H1 (cell line): Measurements from ENCODE around the gene POLL. TPM values are rescaled to one million over a fixed set of nuclear protein-coding genes. Genes with fewer than 3 reads are reported as not detected.

Source experiments
- CTCF ChIA-PET: fragments of 300-600 bp; sonication (Branson Sonifier 250); formaldehyde crosslinking; loops from one replicate; lab custom pipeline; 2021; ENCODE audit not compliant: partially characterized antibody; lab: Charles Lee
- POLR2A ChIA-PET: fragments of 300-600 bp; sonication (Branson Sonifier 250); formaldehyde crosslinking; loops from one replicate; lab custom pipeline; 2021; ENCODE audit warnings: inconsistent platforms; ENCODE audit not compliant: partially characterized antibody; lab: Charles Lee
- DNase-seq, 2 experiments: peaks; one replicate each; pipeline versions ENCODE4 v3.0.0 to v3.0.0-alpha.2; 2010 to 2022; ENCODE audit warnings: low spot score in 2 of 2, low read depth in 1 of 2, mixed read lengths in 1 of 2
- FAIRE-seq: peaks from 2 replicates; lab custom pipeline; 2011; peaks lifted over from hg19 to GRCh38; lab: Jason Lieb, UNC
- H2AFZ ChIP-seq: 2 replicates; pipeline ENCODE4 v1.8.1; 2012; ENCODE audit warnings: low read length, inconsistent platforms
- H2AK5ac ChIP-seq: 2 replicates; pipeline ENCODE4 v1.6.1; 2013; ENCODE audit warnings: low read depth, low read length
- H2BK120ac ChIP-seq: replicated peaks from 2 replicates; pipeline ENCODE3; 2013; ENCODE audit warnings: low read depth, low read length, inconsistent platforms
- H2BK12ac ChIP-seq: 2 replicates; pipeline ENCODE4 v1.6.1; 2013; ENCODE audit warnings: low read depth, low read length
- H2BK15ac ChIP-seq: 2 replicates; pipeline ENCODE4 v1.6.1; 2013; ENCODE audit warnings: low read length
- H2BK20ac ChIP-seq: 2 replicates; pipeline ENCODE4 v1.6.1; 2013; ENCODE audit warnings: low read length
- H2BK5ac ChIP-seq: 2 replicates; pipeline ENCODE4 v1.6.1; 2013; ENCODE audit warnings: low read depth, low read length
- H3K14ac ChIP-seq: 2 replicates; pipeline ENCODE4 v1.6.1; 2013; ENCODE audit warnings: inconsistent platforms; ENCODE audit not compliant: insufficient read length
- H3K18ac ChIP-seq: 2 replicates; pipeline ENCODE4 v1.6.1; 2013; ENCODE audit warnings: low read length; ENCODE audit errors: extremely low read depth
- H3K23ac ChIP-seq: 2 replicates; pipeline ENCODE4 v1.6.1; 2013; ENCODE audit warnings: inconsistent platforms; ENCODE audit not compliant: insufficient read length
- H3K23me2 ChIP-seq: 2 replicates; pipeline ENCODE4 v1.6.1; 2013; ENCODE audit warnings: low read depth, low read length
- H3K27ac ChIP-seq: 2 replicates; pipeline ENCODE4 v1.6.1; 2011; ENCODE audit warnings: low read depth, low read length, inconsistent platforms
- H3K27me3 ChIP-seq, 4 experiments: replicated peaks in 1 of 4; 1 replicate in 1 of 4; 2 replicates in 3 of 4; pipeline versions ENCODE4 v1.6.1 to v1.8.1; 2011 to 2013; ENCODE audit warnings: low read length in 3 of 4, mild to moderate bottlenecking in 3 of 4, inconsistent platforms in 2 of 4, mixed read lengths in 2 of 4, moderate library complexity in 1 of 4; ENCODE audit not compliant: control insufficient read depth in 3 of 4, insufficient read depth in 3 of 4; ENCODE audit errors: extremely low read depth in 1 of 4
- H3K36me3 ChIP-seq, 4 experiments: 2 replicates each; pipeline versions ENCODE4 v1.6.1 to v1.8.1; 2011 to 2013; ENCODE audit warnings: mild to moderate bottlenecking in 4 of 4, low read length in 3 of 4, moderate library complexity in 2 of 4, control low read depth in 1 of 4, inconsistent platforms in 1 of 4; ENCODE audit not compliant: insufficient read depth in 4 of 4, control insufficient read depth in 2 of 4
- H3K4ac ChIP-seq: replicated peaks from 2 replicates; pipeline ENCODE3; 2013; ENCODE audit warnings: low read length, low read depth, mixed read lengths, inconsistent platforms; ENCODE audit not compliant: insufficient read length
- H3K4me1 ChIP-seq, 4 experiments: replicated peaks in 1 of 4; 1 replicate in 1 of 4; 2 replicates in 3 of 4; pipeline versions ENCODE4 v1.6.1 to v1.8.1; 2011 to 2013; ENCODE audit warnings: low read length in 3 of 4, inconsistent platforms in 2 of 4, mixed read lengths in 1 of 4; ENCODE audit not compliant: insufficient read depth in 4 of 4, control insufficient read depth in 3 of 4
- H3K4me2 ChIP-seq, 2 experiments: 2 replicates each; pipeline versions ENCODE4 v1.6.1 to v1.8.1; 2011 to 2013; ENCODE audit warnings: low read depth in 2 of 2, low read length in 2 of 2, control low read depth in 1 of 2, inconsistent platforms in 1 of 2, mild to moderate bottlenecking in 1 of 2; ENCODE audit not compliant: insufficient read depth in 1 of 2
- H3K4me3 ChIP-seq, 4 experiments: fragments of 200-600, 300-600 bp in 1 of 4; sonication (generic), shearing (Covaris generic), sonication (Bioruptor Twin) in 1 of 4; 2 replicates each; pipeline versions ENCODE4 v1.5.1 to v1.8.1; 2011 to 2016; ENCODE audit warnings: low read length in 4 of 4, low read depth in 3 of 4, control low read depth in 2 of 4, inconsistent platforms in 2 of 4, mild to moderate bottlenecking in 2 of 4, mixed read lengths in 1 of 4, moderate library complexity in 1 of 4; ENCODE audit not compliant: insufficient read depth in 2 of 4; ENCODE audit errors: extremely low read depth in 1 of 4
- H3K56ac ChIP-seq: replicated peaks from 2 replicates; pipeline ENCODE3; 2013; ENCODE audit warnings: low read depth, mild to moderate bottlenecking, mixed read lengths, low read length, inconsistent platforms; ENCODE audit not compliant: insufficient read length
- H3K79me1 ChIP-seq: 2 replicates; pipeline ENCODE4 v1.6.1; 2013; ENCODE audit warnings: low read depth, low read length, control low read depth
- H3K79me2 ChIP-seq, 2 experiments: 2 replicates each; pipeline versions ENCODE4 v1.6.1 to v1.8.1; 2012 to 2013; ENCODE audit warnings: low read length in 2 of 2, mild to moderate bottlenecking in 2 of 2, inconsistent platforms in 1 of 2; ENCODE audit not compliant: insufficient read depth in 2 of 2, control insufficient read depth in 1 of 2
- H3K9ac ChIP-seq, 4 experiments: replicated peaks in 1 of 4; 1 replicate in 1 of 4; 2 replicates in 3 of 4; pipeline versions ENCODE4 v1.6.1 to v1.8.1; 2011 to 2013; ENCODE audit warnings: low read depth in 3 of 4, low read length in 3 of 4, control low read depth in 2 of 4, mild to moderate bottlenecking in 2 of 4, moderate library complexity in 2 of 4, inconsistent platforms in 1 of 4; ENCODE audit errors: extremely low read depth in 1 of 4
- H3K9me3 ChIP-seq, 2 experiments: 2 replicates each; pipeline versions ENCODE4 v1.6.1 to v1.8.1; 2012 to 2013; ENCODE audit warnings: mild to moderate bottlenecking in 2 of 2, moderate library complexity in 2 of 2, control low read depth in 1 of 2, inconsistent platforms in 1 of 2, low read depth in 1 of 2, low read length in 1 of 2, mixed read lengths in 1 of 2; ENCODE audit not compliant: insufficient read depth in 2 of 2
- H4K20me1 ChIP-seq, 2 experiments: replicated peaks in 1 of 2; 2 replicates each; pipeline versions ENCODE3 to v1.8.1; 2011 to 2013; ENCODE audit warnings: inconsistent platforms in 2 of 2, low read length in 2 of 2, mild to moderate bottlenecking in 1 of 2; ENCODE audit not compliant: insufficient read depth in 2 of 2, control insufficient read depth in 1 of 2
- H4K5ac ChIP-seq: 2 replicates; pipeline ENCODE4 v1.6.1; 2013; ENCODE audit warnings: low read length, low read depth, mixed read lengths, inconsistent platforms; ENCODE audit not compliant: insufficient read length
- H4K8ac ChIP-seq: 2 replicates; pipeline ENCODE4 v1.8.0; 2013; ENCODE audit warnings: mild to moderate bottlenecking, moderate library complexity, low read length, inconsistent platforms; ENCODE audit not compliant: insufficient read depth; ENCODE audit errors: extremely low read depth
- H4K91ac ChIP-seq: replicated peaks from 2 replicates; pipeline ENCODE3; 2013; ENCODE audit warnings: low read length, mixed read lengths, inconsistent platforms; ENCODE audit not compliant: insufficient read length
- EGR1 ChIP-seq: IDR thresholded peaks from 2 replicates; pipeline ENCODE4 v1.6.1; 2011; ENCODE audit warnings: low read depth, low read length, borderline replicate concordance
- GTF2F1 ChIP-seq: IDR thresholded peaks from 2 replicates; pipeline ENCODE4 v1.6.1; 2012; ENCODE audit warnings: low read depth, low read length, improper control_type of control experiment, borderline replicate concordance
- HDAC2 ChIP-seq, 2 experiments: fragments of 300-600 bp in 1 of 2; sonication (generic) in 1 of 2; IDR thresholded peaks; 2 replicates each; pipeline ENCODE4 v1.6.1; 2011 to 2012; ENCODE audit warnings: low read depth in 2 of 2, low read length in 2 of 2, mild to moderate bottlenecking in 2 of 2, moderate library complexity in 2 of 2, borderline replicate concordance in 1 of 2, inconsistent platforms in 1 of 2
- JUN ChIP-seq: IDR thresholded peaks from 2 replicates; pipeline ENCODE4 v1.6.1; 2011; ENCODE audit warnings: low read depth, mild to moderate bottlenecking, improper control_type of control experiment, low read length
- RBBP5 ChIP-seq: IDR thresholded peaks from 2 replicates; pipeline ENCODE4 v1.7.1; 2012; ENCODE audit warnings: low read depth, mild to moderate bottlenecking, inconsistent platforms, low read length, moderate library complexity, borderline replicate concordance
- RFX5 ChIP-seq: IDR thresholded peaks from 2 replicates; pipeline ENCODE4 v1.6.1; 2011; ENCODE audit warnings: low read depth, low read length, improper control_type of control experiment, borderline replicate concordance
- RNF2 ChIP-seq: fragments of 200-900, 300-1000 bp; sonication (generic); IDR thresholded peaks from 2 replicates; pipeline ENCODE4 v1.7.1; 2016; ENCODE audit warnings: borderline replicate concordance, low read depth, mild to moderate bottlenecking, antibody characterized with exemption, low read length; ENCODE audit not compliant: poor library complexity, severe bottlenecking; ENCODE audit errors: missing control alignments
- RXRA ChIP-seq: IDR thresholded peaks from 2 replicates; pipeline ENCODE4 v1.6.1; 2011; ENCODE audit warnings: low read depth, mild to moderate bottlenecking, low read length, moderate library complexity; ENCODE audit not compliant: insufficient read depth
- SIRT6 ChIP-seq: IDR thresholded peaks from one replicate; pipeline ENCODE4 v1.7.1; 2012; ENCODE audit warnings: low read length, inconsistent platforms
- SP1 ChIP-seq: IDR thresholded peaks from 2 replicates; pipeline ENCODE4 v1.6.1; 2011; ENCODE audit warnings: low read depth, low read length
- WGBS, 2 experiments: shearing (Covaris generic) in 1 of 2; methylation state at CpG; one replicate each; pipeline versions ENCODE4 v1.1.6 to v1.1.7; 2013 to 2015; ENCODE audit warnings: low lambda C conversion rate in 2 of 2, mixed read lengths in 2 of 2, inconsistent platforms in 1 of 2, low coverage in 1 of 2, missing lambda C conversion rate in 1 of 2; ENCODE audit not compliant: insufficient replicate concordance in 2 of 2, insufficient coverage in 1 of 2, insufficient read length in 1 of 2; ENCODE audit errors: extremely low coverage in 1 of 2, missing lambda C conversion rate in 1 of 2; 5-methylcytosine and 5-hydroxymethylcytosine counted together
- polyA plus RNA-seq, 7 experiments: library from polyadenylated mRNA; depleted of rRNA in 3 of 7; stranded (reverse) in 5 of 7; unstranded in 2 of 7; fragments of >200 nt in 5 of 7; fragments of 200-250 nt in 2 of 7; gene quantifications; 1 replicate in 5 of 7; 2 replicates in 1 of 7; 4 replicates in 1 of 7; pipeline versions ENCODE4 v1.2.1 to v1.2.3, GENCODE V29; 2011 to 2013; ENCODE audit warnings: missing spikeins in 2 of 7, mixed read lengths in 2 of 7
- total RNA-seq: library from RNA; stranded (reverse); fragmentation: NEBNext Ultra II Directional; extraction: Animal tissue kit (Norgen Biotek cat#: 25700); gene quantifications from 2 replicates; pipeline ENCODE4 v1.2.1, GENCODE V29; 2021

Gene POLL
- total and polyA plus RNA-seq, 2 of the 8 experiments (the other 6 are each of a cell fraction or from before 2014, with no cell fraction given) = 26.1 to 45.9 TPM

DNA sequence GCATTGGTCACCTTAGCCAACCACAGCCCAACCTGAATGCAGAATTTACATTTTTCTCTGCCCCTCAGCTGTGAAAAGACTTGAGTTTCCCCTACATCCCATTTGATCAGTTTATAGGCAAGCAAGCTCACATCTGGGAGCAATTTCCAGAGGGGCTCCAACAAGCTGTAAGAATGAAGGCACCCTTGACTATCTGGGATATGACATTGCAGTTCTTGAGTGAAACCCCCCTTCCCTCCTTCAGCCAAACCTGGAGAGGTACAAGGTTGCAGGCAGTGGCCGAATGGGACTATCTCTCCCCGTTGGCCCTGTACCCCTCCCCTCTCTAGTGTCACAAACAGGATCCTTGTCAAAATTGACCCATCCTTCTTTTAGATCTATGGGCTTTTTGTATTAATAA lies 30.5 kb downstream of the POLL start:
- POLR2A ChIA-PET = no interaction called here
- no peaks in the 10 kb centered on the region for H3K23me2 ChIP-seq
- no peak overlapping the region for H4K91ac ChIP-seq
- no peak overlapping the region for H4K8ac ChIP-seq
- H2AK5ac ChIP-seq = no peak overlapping the region
- H3K4ac ChIP-seq = no peak overlapping the region
- no peaks in the 10 kb centered on the region for H3K79me2 ChIP-seq
- H3K9me3 ChIP-seq = no peaks in the 10 kb centered on the region
- H3K27me3 ChIP-seq = no peaks in the 10 kb centered on the region
- 0 out of 2 replicates have a peak overlapping the region, but pooled peaks have one; percentile 49 for H2BK20ac ChIP-seq
- WGBS, 2 experiments = 78% methylated on average over 2 of the region's 2 CpGs; no CpG with 5 or more reads in 1 of the 2 experiments
- no peaks in the 10 kb centered on the region for H3K36me3 ChIP-seq
- H3K4me1 ChIP-seq = peaks cover 0 to 2% (median 0%) of the 10 kb centered on the region in 4 experiments; a peak in 2 of 7 replicates
- H3K79me1 ChIP-seq = no peaks in the 10 kb centered on the region
- no peak overlapping the region for H3K56ac ChIP-seq
- H2BK5ac ChIP-seq = peak overlapping the region; percentile 52; the same call in 1 of the 2 replicates
- H4K20me1 ChIP-seq = peaks cover 0 to 2% of the 10 kb centered on the region in 2 experiments
- DNase-seq (no peak), FAIRE-seq (no peak)
- 0 out of 2 replicates have a peak overlapping the region, but pooled peaks have one; percentile 15 for H3K18ac ChIP-seq
- H2AFZ ChIP-seq = no peak overlapping the region
- H2BK120ac ChIP-seq = no peak overlapping the region
- no peak overlapping the region for H3K14ac ChIP-seq
- H2BK15ac ChIP-seq = no peak overlapping the region
- H3K23ac ChIP-seq = no peak overlapping the region
- TF ChIP-seq RXRA (no peak), RNF2 (no peak), SP1 (no peak), EGR1 (no peak), GTF2F1 (no peak), SIRT6 (no peak), JUN (no peak), RFX5 (no peak), RBBP5 (no peak), HDAC2 (IDR thresholded peaks at IDR 0.05; ENCODE audit: borderline replicate concordance in 1 of 2, low read depth in 2 of 2, low read length in 2 of 2) (no peak)
- CTCF ChIA-PET = interaction anchor here (1.1 to 8.5 kb wide), 8 partner anchors 12 to 344 kb away, joined by 3 to 65 read pairs (median 6); no protein-coding TSS in a partner anchor
- H3K9ac ChIP-seq = no peak overlapping the region
- H3K4me3 ChIP-seq = no peak overlapping the region
- H2BK12ac ChIP-seq = no peak overlapping the region; the same call in 1 of the 2 replicates
- H3K4me2 ChIP-seq = no peak overlapping the region
- no peak overlapping the region for H3K27ac ChIP-seq
- H4K5ac ChIP-seq = no peak overlapping the region
